Body of pancreas (tissue), 4 donors: ENCODE measurements around the gene ZNF432.

Source experiments
- CTCF ChIP-seq, 7 experiments: fragments of 450-650 bp in 4 of 7; fragments of 200-600 bp in 3 of 7; sonication (generic) in 3 of 7; IDR thresholded peaks; one replicate each; pipeline ENCODE4 v1.5.1; 2016 to 2019; ENCODE audit warnings: antibody characterized with exemption in 7 of 7
- POLR2A ChIP-seq, 3 donors: fragments of 450-650 bp; IDR thresholded peaks; one replicate each; pipeline ENCODE4 v1.6.1; 2016; ENCODE audit warnings: antibody characterized with exemption in 3 of 3, mild to moderate bottlenecking in 2 of 3

DNA sequence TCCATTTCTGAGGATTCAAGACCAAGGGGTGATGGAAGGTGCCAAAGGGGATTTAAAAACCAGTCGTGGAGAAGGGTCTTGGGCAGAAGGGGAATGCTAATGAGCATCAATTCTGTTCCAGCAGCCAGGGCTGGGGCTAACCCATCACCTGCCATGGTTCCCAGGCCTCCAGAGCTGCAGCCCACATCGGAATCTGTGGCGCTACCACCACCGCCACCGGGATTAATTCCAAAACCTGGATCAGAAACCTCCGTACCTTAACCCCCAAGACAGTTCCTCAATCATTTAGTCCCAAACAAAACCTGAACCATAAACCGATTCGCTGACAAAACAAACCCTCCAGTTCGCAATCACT, 41.2 kb downstream of the ZNF432 start:
- TF ChIP-seq CTCF (IDR thresholded peaks at IDR 0.05) (no peak), POLR2A (IDR thresholded peaks at IDR 0.05) (no peak)
